Fibroblast of peridontal ligament (primary cell): ENCODE data around the gene CST9.
"Not testable (repeated sequence)": the region's sequence is repeated elsewhere in the genome, so short reads cannot be mapped to it uniquely, and the experiment has no call there.

Source experiments
- DNase-seq: peaks from one replicate; pipeline ENCODE4 v3.0.0-alpha.2; 2010; ENCODE audit errors: extremely low read depth

The CST9 gene

GRCh38 chr20:23623666-23624323 is 18.1 kb upstream of the CST9 start:
- DNase-seq = no peak

GRCh38 chr20:23622839-23623343 is 17.2 kb upstream of the CST9 start:
- DNase-seq = peak; percentile 89

GRCh38 chr20:23622401-23622800 is 16.7 kb upstream of the CST9 start:
- not testable (repeated sequence) for DNase-seq

- not testable (repeated sequence) for DNase-seq
Measured at GRCh38 chr20:23620670-23621386, 15.1 kb upstream of the CST9 start.

GRCh38 chr20:23614163-23614562 is 8.4 kb upstream of the CST9 start:
- no peak for DNase-seq

- no peak for DNase-seq
Measured at GRCh38 chr20:23613676-23614075, 8.0 kb upstream of the CST9 start.

- no peak for DNase-seq
Measured at GRCh38 chr20:23612396-23612795, 6.7 kb upstream of the CST9 start.

GRCh38 chr20:23609486-23610109 is 3.9 kb upstream of the CST9 start:
- DNase-seq = no peak

GRCh38 chr20:23608251-23608846 is 2.6 kb upstream of the CST9 start:
- no peak for DNase-seq

- DNase-seq = no peak
Measured at GRCh38 chr20:23607497-23608245, 2.0 kb upstream of the CST9 start.

GRCh38 chr20:23606652-23607049 is 934 bp upstream of the CST9 start:
- peak; percentile 71 for DNase-seq

GRCh38 chr20:23604306-23604705 is 1.4 kb downstream of the CST9 start:
- no peak for DNase-seq

- no peak for DNase-seq
Measured at GRCh38 chr20:23603321-23603720, 2.4 kb downstream of the CST9 start.

- DNase-seq = no peak
Measured at GRCh38 chr20:23602699-23603098, 3.0 kb downstream of the CST9 start.

GRCh38 chr20:23602241-23602640 is 3.5 kb downstream of the CST9 start:
- DNase-seq = no peak

GRCh38 chr20:23601715-23602114 is 4.0 kb downstream of the CST9 start:
- no peak for DNase-seq

- no peak for DNase-seq
Measured at GRCh38 chr20:23598481-23598880, 7.2 kb downstream of the CST9 start.

GRCh38 chr20:23596579-23597250 is 9.0 kb downstream of the CST9 start:
- no peak for DNase-seq

- DNase-seq = no peak
Measured at GRCh38 chr20:23595941-23596340, 9.8 kb downstream of the CST9 start.

GRCh38 chr20:23588434-23589403 is 17.0 kb downstream of the CST9 start:
- DNase-seq = no peak
